ENCODE results near the gene IRF4.

DNA sequence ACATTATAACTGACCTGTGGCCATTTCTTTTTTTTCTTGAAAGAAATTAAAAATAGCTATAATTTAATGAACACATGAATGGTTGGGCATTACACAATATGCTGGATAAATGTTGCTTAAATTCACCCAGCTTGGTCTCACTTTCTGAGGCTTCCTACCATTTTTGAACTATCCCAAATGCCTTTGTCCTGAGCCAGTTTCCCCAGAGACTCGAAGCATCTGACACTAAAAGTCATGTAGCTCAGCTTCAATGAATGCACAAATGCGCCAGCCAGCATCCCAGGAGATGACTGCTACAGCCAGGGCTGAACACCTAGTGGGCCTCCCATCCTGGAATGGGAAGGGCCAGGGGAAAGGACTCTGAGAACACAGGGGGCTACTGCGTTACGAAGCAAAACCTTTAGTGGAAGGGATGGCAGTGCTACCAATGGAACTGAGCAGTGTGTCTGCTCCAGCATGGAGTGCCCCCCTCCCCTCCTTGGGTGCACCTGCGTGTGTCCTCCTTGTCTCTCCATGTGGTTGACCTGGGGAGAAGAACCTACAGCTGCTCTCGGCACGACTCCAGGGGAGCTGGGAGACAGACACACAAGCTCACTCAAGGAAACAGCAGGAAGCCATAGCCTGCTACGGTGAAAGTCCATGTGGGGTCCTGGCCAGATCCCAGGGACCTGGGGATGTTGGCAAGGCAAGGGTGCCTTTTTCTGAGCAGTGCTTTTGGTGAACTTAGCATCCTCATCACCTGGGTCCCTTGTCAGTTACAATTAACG lies 60.9 kb downstream of the IRF4 start:
- no peak for TF ChIP-seq POLR2A (IDR thresholded peaks at IDR 0.05)
- TF ChIP-seq, protein P1, sequence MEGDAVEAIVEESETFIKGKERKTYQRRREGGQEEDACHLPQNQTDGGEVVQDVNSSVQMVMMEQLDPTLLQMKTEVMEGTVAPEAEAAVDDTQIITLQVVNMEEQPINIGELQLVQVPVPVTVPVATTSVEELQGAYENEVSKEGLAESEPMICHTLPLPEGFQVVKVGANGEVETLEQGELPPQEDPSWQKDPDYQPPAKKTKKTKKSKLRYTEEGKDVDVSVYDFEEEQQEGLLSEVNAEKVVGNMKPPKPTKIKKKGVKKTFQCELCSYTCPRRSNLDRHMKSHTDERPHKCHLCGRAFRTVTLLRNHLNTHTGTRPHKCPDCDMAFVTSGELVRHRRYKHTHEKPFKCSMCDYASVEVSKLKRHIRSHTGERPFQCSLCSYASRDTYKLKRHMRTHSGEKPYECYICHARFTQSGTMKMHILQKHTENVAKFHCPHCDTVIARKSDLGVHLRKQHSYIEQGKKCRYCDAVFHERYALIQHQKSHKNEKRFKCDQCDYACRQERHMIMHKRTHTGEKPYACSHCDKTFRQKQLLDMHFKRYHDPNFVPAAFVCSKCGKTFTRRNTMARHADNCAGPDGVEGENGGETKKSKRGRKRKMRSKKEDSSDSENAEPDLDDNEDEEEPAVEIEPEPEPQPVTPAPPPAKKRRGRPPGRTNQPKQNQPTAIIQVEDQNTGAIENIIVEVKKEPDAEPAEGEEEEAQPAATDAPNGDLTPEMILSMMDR (IDR thresholded peaks at IDR 0.05): no peak

Data from body of pancreas (tissue), 4 donors.